Measurements from ENCODE around the gene ATP5PD. TPM values are rescaled to one million over a fixed set of nuclear protein-coding genes. Genes with fewer than 3 reads are reported as not detected.

Gene ATP5PD
- total RNA-seq, 1 experiment from 2014 or later: 413 TPM

DNA sequence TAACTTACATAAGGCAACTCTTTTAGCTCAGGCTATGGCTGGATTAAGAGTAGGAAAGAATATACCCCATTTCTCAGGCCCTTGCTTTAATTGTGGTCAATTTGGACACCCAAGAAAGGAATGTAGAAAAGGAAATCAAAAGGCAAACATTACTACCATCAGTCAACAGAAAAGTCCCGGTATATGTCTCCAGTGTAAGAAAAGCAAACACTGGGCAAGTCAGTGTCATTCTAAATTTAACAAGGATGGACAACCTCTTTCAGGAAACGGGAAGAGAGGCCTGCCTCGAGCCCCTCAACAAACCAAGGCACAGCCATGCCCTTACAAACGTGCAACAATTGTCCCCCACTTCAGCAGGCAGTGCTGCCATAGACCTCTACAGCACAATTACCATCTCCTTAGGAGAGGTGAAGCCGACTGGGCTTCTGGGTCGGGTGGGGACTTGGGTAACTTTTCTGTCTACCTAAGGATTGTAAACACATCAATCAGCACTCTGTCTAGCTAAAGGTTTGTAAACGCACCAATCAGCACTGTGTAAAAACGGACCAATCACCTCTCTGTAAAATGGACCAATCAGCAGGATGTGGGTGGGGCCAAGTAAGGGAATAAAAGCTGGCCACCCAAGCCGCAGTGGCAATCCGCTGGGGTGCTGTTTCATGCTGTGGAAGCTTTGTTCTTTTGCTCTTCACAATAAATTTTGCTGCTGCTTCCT, 21.9 kb downstream of the ATP5PD start:
- Histone ChIP-seq H3K4me3 (ENCODE audit: low read depth in 2 of 2, low read length in 2 of 2) (no peak overlapping the region), H3K27me3 (ENCODE audit: control insufficient read depth, insufficient read depth, low read length) (no peaks in the 10 kb centered on the region), H3K27ac (ENCODE audit: low read length) (no peak overlapping the region), H3K9me3 (ENCODE audit: control insufficient read depth, insufficient read depth, low read depth, low read length) (no peaks in the 10 kb centered on the region), H3K36me3 (ENCODE audit: control insufficient read depth, insufficient read depth, low read length) (peaks cover 2% of the 10 kb centered on the region; the same call in 1 of the 2 replicates), H3K4me1 (ENCODE audit: control insufficient read depth, insufficient read depth, low read length) (no peaks in the 10 kb centered on the region)
- CTCF ChIA-PET: interaction anchor here (0.8 to 2.4 kb wide), 3 partner anchors 12 to 177 kb away, joined by 3 to 8 read pairs (median 4); partner anchors contain the start of gene MRPL58
- no TSS peak for BruUV-seq (replicated peaks)
- no peak for DNase-seq (ENCODE audit: low read depth, low spot score)
- intact Hi-C loops (cut with micrococcal nuclease; ENCODE audit: unreplicated experiment) (no loop called here), in situ Hi-C loops (cut with HindIII; ENCODE audit: low pct_unique_long_range_greater_than_20kb, low sequenced_read_pairs) (no loop called here)
- POLR2A ChIA-PET: no interaction called here
- TF ChIP-seq POLR2AphosphoS5 (IDR thresholded peaks at IDR 0.05; ENCODE audit: low read depth, low read length) (no peak), SIN3A (IDR thresholded peaks at IDR 0.05; ENCODE audit: borderline replicate concordance, insufficient read depth, low read depth, low read length) (no peak), TCF7L2 (IDR thresholded peaks at IDR 0.05; ENCODE audit: low read depth, low read length) (no peak)
- TF ChIP-seq, protein P1, sequence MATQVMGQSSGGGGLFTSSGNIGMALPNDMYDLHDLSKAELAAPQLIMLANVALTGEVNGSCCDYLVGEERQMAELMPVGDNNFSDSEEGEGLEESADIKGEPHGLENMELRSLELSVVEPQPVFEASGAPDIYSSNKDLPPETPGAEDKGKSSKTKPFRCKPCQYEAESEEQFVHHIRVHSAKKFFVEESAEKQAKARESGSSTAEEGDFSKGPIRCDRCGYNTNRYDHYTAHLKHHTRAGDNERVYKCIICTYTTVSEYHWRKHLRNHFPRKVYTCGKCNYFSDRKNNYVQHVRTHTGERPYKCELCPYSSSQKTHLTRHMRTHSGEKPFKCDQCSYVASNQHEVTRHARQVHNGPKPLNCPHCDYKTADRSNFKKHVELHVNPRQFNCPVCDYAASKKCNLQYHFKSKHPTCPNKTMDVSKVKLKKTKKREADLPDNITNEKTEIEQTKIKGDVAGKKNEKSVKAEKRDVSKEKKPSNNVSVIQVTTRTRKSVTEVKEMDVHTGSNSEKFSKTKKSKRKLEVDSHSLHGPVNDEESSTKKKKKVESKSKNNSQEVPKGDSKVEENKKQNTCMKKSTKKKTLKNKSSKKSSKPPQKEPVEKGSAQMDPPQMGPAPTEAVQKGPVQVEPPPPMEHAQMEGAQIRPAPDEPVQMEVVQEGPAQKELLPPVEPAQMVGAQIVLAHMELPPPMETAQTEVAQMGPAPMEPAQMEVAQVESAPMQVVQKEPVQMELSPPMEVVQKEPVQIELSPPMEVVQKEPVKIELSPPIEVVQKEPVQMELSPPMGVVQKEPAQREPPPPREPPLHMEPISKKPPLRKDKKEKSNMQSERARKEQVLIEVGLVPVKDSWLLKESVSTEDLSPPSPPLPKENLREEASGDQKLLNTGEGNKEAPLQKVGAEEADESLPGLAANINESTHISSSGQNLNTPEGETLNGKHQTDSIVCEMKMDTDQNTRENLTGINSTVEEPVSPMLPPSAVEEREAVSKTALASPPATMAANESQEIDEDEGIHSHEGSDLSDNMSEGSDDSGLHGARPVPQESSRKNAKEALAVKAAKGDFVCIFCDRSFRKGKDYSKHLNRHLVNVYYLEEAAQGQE (IDR thresholded peaks at IDR 0.05; ENCODE audit: insufficient read depth in 1 of 2, low read depth in 2 of 2, low read length in 1 of 2): no peak
- TF ChIP-seq, protein P2, sequence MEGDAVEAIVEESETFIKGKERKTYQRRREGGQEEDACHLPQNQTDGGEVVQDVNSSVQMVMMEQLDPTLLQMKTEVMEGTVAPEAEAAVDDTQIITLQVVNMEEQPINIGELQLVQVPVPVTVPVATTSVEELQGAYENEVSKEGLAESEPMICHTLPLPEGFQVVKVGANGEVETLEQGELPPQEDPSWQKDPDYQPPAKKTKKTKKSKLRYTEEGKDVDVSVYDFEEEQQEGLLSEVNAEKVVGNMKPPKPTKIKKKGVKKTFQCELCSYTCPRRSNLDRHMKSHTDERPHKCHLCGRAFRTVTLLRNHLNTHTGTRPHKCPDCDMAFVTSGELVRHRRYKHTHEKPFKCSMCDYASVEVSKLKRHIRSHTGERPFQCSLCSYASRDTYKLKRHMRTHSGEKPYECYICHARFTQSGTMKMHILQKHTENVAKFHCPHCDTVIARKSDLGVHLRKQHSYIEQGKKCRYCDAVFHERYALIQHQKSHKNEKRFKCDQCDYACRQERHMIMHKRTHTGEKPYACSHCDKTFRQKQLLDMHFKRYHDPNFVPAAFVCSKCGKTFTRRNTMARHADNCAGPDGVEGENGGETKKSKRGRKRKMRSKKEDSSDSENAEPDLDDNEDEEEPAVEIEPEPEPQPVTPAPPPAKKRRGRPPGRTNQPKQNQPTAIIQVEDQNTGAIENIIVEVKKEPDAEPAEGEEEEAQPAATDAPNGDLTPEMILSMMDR (IDR thresholded peaks at IDR 0.05): no peak
- ATAC-seq: no peak

DNA sequence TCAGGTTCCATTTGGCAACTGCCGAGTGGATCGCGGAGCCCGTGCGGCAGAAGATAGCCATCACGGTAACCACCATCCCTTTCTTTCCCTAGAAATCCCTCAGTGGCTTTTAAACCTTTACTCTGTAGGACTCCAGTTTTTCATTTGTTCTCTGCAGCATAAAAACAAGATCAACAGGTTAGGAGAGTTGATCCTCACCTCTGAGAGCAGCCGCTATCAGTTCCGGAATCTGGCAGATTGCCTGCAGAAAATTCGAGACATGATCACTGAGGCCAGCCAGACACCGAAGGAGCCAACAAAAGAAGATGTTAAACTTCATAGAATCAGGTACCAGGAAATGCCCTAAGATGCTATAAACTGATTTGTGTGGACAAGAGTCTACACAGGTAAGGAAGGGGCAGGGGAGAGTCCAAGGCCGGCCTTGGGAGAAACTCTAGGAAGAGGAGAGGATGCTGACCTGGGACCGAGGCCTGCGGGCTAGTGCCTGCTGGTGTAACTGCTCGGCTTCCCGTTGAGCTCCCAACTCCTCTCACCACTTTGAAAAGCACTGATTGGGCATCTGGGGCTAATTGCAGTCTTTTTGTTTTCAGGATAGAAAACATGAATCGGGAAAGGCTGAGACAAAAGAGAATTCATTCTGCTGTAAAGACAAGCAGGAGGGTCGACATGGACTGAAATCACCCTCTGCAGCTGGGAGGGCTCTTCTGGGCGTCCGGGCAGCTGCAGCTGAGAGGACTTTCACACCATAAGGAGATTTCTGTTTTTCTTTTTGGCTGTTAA, 26.2 kb downstream of the ATP5PD start:
- no peak for ATAC-seq
- intact Hi-C loops (cut with micrococcal nuclease; ENCODE audit: unreplicated experiment) (no loop called here), in situ Hi-C loops (cut with HindIII; ENCODE audit: low pct_unique_long_range_greater_than_20kb, low sequenced_read_pairs) (no loop called here)
- TF ChIP-seq TCF7L2 (IDR thresholded peaks at IDR 0.05; ENCODE audit: low read depth, low read length) (no peak), POLR2AphosphoS5 (IDR thresholded peaks at IDR 0.05; ENCODE audit: low read depth, low read length) (no peak), SIN3A (IDR thresholded peaks at IDR 0.05; ENCODE audit: borderline replicate concordance, insufficient read depth, low read depth, low read length) (no peak)
- TF ChIP-seq, protein P1 (IDR thresholded peaks at IDR 0.05; ENCODE audit: insufficient read depth in 1 of 2, low read depth in 2 of 2, low read length in 1 of 2): no peak
- TF ChIP-seq, protein P2 (IDR thresholded peaks at IDR 0.05): no peak
- DNase-seq (ENCODE audit: low read depth, low spot score): no peak
- Histone ChIP-seq H3K4me1 (ENCODE audit: control insufficient read depth, insufficient read depth, low read length) (no peaks in the 10 kb centered on the region), H3K36me3 (ENCODE audit: control insufficient read depth, insufficient read depth, low read length) (peaks cover 2% of the 10 kb centered on the region; the same call in 1 of the 2 replicates), H3K27ac (ENCODE audit: low read length) (no peak overlapping the region), H3K27me3 (ENCODE audit: control insufficient read depth, insufficient read depth, low read length) (no peaks in the 10 kb centered on the region), H3K9me3 (ENCODE audit: control insufficient read depth, insufficient read depth, low read depth, low read length) (no peaks in the 10 kb centered on the region), H3K4me3 (ENCODE audit: low read depth in 2 of 2, low read length in 2 of 2) (no peak overlapping the region)
- CTCF ChIA-PET: no interaction called here
- POLR2A ChIA-PET: interaction anchor here (0.6 kb wide), 1 partner anchor 113 kb away, joined by 12 read pairs; no protein-coding TSS in a partner anchor
- TSS peak; percentile 67 for BruUV-seq (replicated peaks)

Data from Panc1 (cell line).